IMR-90 (cell line): ENCODE results near the gene ANXA3. TPM values are rescaled to one million over a fixed set of nuclear protein-coding genes. Genes with fewer than 3 reads are reported as not detected.

Source experiments
- ATAC-seq: fragments of 200-7000 bp; cut with Tn5 transposase; 2 replicates; pipeline ENCODE4 v1.9.1; 2020; ENCODE audit warnings: low read depth, mild to moderate bottlenecking, moderate library complexity
- BruUV-seq: library from RNA; stranded (reverse); fragments of 400-500 nt; replicated peaks from 2 replicates; lab custom pipeline; 2021; lab: Mats Ljungman, UMichigan
- CTCF ChIA-PET: fragments of 300-600 bp; formaldehyde crosslinking; extraction: SDS; loops from one replicate; lab custom pipeline; 2021; ENCODE audit warnings: antibody characterized with exemption; lab: Yijun Ruan, JAX
- POLR2A ChIA-PET: fragments of 300-600 bp; sonication (Branson Sonifier 250); formaldehyde crosslinking; loops from one replicate; lab custom pipeline; 2022; ENCODE audit warnings: antibody characterized with exemption; ENCODE audit not compliant: unreplicated experiment; lab: Charles Lee
- DNase-seq: peaks from one replicate; pipeline ENCODE4 v3.0.0; 2013
- H2AFZ ChIP-seq: replicated peaks from 2 replicates; pipeline ENCODE3; 2013; ENCODE audit warnings: low read length, mild to moderate bottlenecking; ENCODE audit not compliant: poor library complexity
- H2AK5ac ChIP-seq: 2 replicates; pipeline ENCODE4 v1.6.1; 2013; ENCODE audit warnings: low read depth, low read length, inconsistent platforms
- H2AK9ac ChIP-seq: replicated peaks from 2 replicates; pipeline ENCODE3; 2013; ENCODE audit warnings: mild to moderate bottlenecking, low read depth, low read length, moderate library complexity; ENCODE audit not compliant: poor library complexity
- H2BK120ac ChIP-seq: 2 replicates; pipeline ENCODE4 v1.6.1; 2013; ENCODE audit warnings: low read depth, low read length, inconsistent platforms
- H2BK15ac ChIP-seq: 3 replicates; pipeline ENCODE4 v1.6.1; 2013; ENCODE audit warnings: low read depth, low read length, inconsistent platforms
- H2BK20ac ChIP-seq: 2 replicates; pipeline ENCODE4 v1.6.1; 2013; ENCODE audit warnings: low read depth, mild to moderate bottlenecking, inconsistent platforms, low read length, moderate library complexity
- H2BK5ac ChIP-seq: 2 replicates; pipeline ENCODE4 v1.6.1; 2013; ENCODE audit warnings: mild to moderate bottlenecking, low read depth, low read length, inconsistent platforms; ENCODE audit not compliant: poor library complexity, severe bottlenecking
- H3K14ac ChIP-seq: replicated peaks from 2 replicates; pipeline ENCODE4 v1.6.1; 2013; ENCODE audit warnings: low read depth, low read length, inconsistent platforms
- H3K18ac ChIP-seq: 2 replicates; pipeline ENCODE4 v1.6.1; 2013; ENCODE audit warnings: low read depth, low read length, control low read depth
- H3K23ac ChIP-seq: 2 replicates; pipeline ENCODE4 v1.6.1; 2013; ENCODE audit warnings: low read depth, low read length, inconsistent platforms
- H3K27ac ChIP-seq: 2 replicates; pipeline ENCODE4 v1.5.1; 2013; ENCODE audit warnings: mild to moderate bottlenecking, control low read depth, low read length; ENCODE audit not compliant: insufficient read depth
- H3K27me3 ChIP-seq: 2 replicates; pipeline ENCODE4 v1.6.1; 2013; ENCODE audit warnings: low read length; ENCODE audit not compliant: control insufficient read depth, insufficient read depth
- H3K36me3 ChIP-seq: 2 replicates; pipeline ENCODE4 v1.6.1; 2013; ENCODE audit warnings: low read length, mixed read lengths; ENCODE audit not compliant: control insufficient read depth, insufficient read depth
- H3K4ac ChIP-seq: 2 replicates; pipeline ENCODE4 v1.6.1; 2013; ENCODE audit warnings: low read depth, low read length, inconsistent platforms
- H3K4me1 ChIP-seq: 2 replicates; pipeline ENCODE4 v1.6.1; 2013; ENCODE audit warnings: low read length, mixed read lengths; ENCODE audit not compliant: control insufficient read depth, insufficient read depth
- H3K4me2 ChIP-seq: 2 replicates; pipeline ENCODE4 v1.6.1; 2013; ENCODE audit warnings: low read depth, mild to moderate bottlenecking, control low read depth, low read length, moderate library complexity
- H3K4me3 ChIP-seq: 2 replicates; pipeline ENCODE4 v1.5.1; 2013; ENCODE audit warnings: low read depth, mild to moderate bottlenecking, control low read depth, low read length, moderate library complexity; ENCODE audit not compliant: insufficient read depth
- H3K56ac ChIP-seq: 2 replicates; pipeline ENCODE4 v1.6.1; 2013; ENCODE audit warnings: low read length, inconsistent platforms; ENCODE audit not compliant: insufficient read depth; ENCODE audit errors: extremely low read depth
- H3K79me1 ChIP-seq, 2 experiments: 2 replicates each; pipeline ENCODE4 v1.6.1; 2013; ENCODE audit warnings: low read length in 2 of 2, inconsistent platforms in 1 of 2, low read depth in 1 of 2
- H3K9ac ChIP-seq: 2 replicates; pipeline ENCODE4 v1.6.1; 2013; ENCODE audit warnings: low read depth, low read length, control low read depth
- H3K9me1 ChIP-seq: 2 replicates; pipeline ENCODE4 v1.6.1; 2013; ENCODE audit warnings: low read length, inconsistent platforms; ENCODE audit not compliant: insufficient read depth
- H3K9me3 ChIP-seq: 2 replicates; pipeline ENCODE4 v1.6.1; 2013; ENCODE audit warnings: low read length; ENCODE audit not compliant: control insufficient read depth, insufficient read depth
- H4K20me1 ChIP-seq: 2 replicates; pipeline ENCODE4 v1.6.1; 2013; ENCODE audit warnings: low read length, inconsistent platforms; ENCODE audit not compliant: insufficient read depth
- H4K5ac ChIP-seq: 2 replicates; pipeline ENCODE4 v1.6.1; 2013; ENCODE audit warnings: mild to moderate bottlenecking, low read depth, low read length, control low read depth
- H4K8ac ChIP-seq, 2 experiments: 2 replicates each; pipeline ENCODE4 v1.6.1; 2013; ENCODE audit warnings: low read depth in 2 of 2, low read length in 2 of 2, control low read depth in 1 of 2, inconsistent platforms in 1 of 2
- H4K91ac ChIP-seq: 2 replicates; pipeline ENCODE4 v1.6.1; 2013; ENCODE audit warnings: low read depth, low read length, inconsistent platforms; ENCODE audit not compliant: insufficient read depth
- MAZ ChIP-seq: IDR thresholded peaks from 2 replicates; pipeline ENCODE4 v1.6.1; 2012; ENCODE audit warnings: low read depth, mild to moderate bottlenecking, low read length, improper control_type of control experiment, moderate library complexity, borderline replicate concordance
- RAD21 ChIP-seq: IDR thresholded peaks from 2 replicates; pipeline ENCODE4 v1.6.1; 2012; ENCODE audit warnings: low read length, improper control_type of control experiment
- RCOR1 ChIP-seq: IDR thresholded peaks from 2 replicates; pipeline ENCODE4 v1.6.1; 2012; ENCODE audit warnings: mild to moderate bottlenecking, low read length, improper control_type of control experiment; ENCODE audit not compliant: insufficient replicate concordance
- SMC3 ChIP-seq: fragments of 150-350 bp; IDR thresholded peaks from 2 replicates; pipeline ENCODE4 v1.6.1; 2016; ENCODE audit warnings: low read depth, mild to moderate bottlenecking, antibody characterized with exemption, low read length, moderate library complexity
- WGBS, 2 experiments: methylation state at CpG; one replicate each; pipeline versions ENCODE4 v1.1.5 to v1.1.7; 2013; ENCODE audit warnings: missing lambda C conversion rate in 2 of 2; ENCODE audit not compliant: insufficient read length in 1 of 2; ENCODE audit errors: extremely low coverage in 2 of 2; 5-methylcytosine and 5-hydroxymethylcytosine counted together
- dilution Hi-C: fragments of 300-500 bp; cut with HindIII; formaldehyde crosslinking; loops from one replicate; pipeline ENCODE4 v1.14.3; 2018; ENCODE audit warnings: low sequenced_read_pairs; ENCODE audit not compliant: unreplicated experiment
- in situ Hi-C: fragments of 300-500 bp; cut with MboI; formaldehyde crosslinking; loops from 3 replicates; pipeline ENCODE4 v1.14.3; 2019; ENCODE audit warnings: low sequenced_read_pairs, inconsistent platforms, mixed read lengths
- intact Hi-C: fragments of 100-400 bp; cut with micrococcal nuclease; formaldehyde crosslinking; loops from 2 replicates; pipeline ENCODE4 v1.10.0; 2022
- polyA plus RNA-seq, 3 experiments: library from polyadenylated mRNA; depleted of rRNA; stranded (reverse); fragments of >200 nt; gene quantifications; 2 replicates each; pipeline ENCODE4 v1.2.3, GENCODE V29; 2012; ENCODE audit warnings: low replicate concordance in 1 of 3
- total RNA-seq: library from RNA; depleted of rRNA; stranded (reverse); fragments of >200 nt; gene quantifications from 2 replicates; pipeline ENCODE4 v1.2.3, GENCODE V29; 2012
- TF ChIP-seq, protein P1 (sequence below): fragments of 150-350 bp; IDR thresholded peaks from 2 replicates; pipeline ENCODE4 v1.6.1; 2016; ENCODE audit warnings: low read depth, mild to moderate bottlenecking, low read length, moderate library complexity, borderline replicate concordance

The ANXA3 gene
- total and polyA plus RNA-seq, 2 of the 4 experiments (the other 2 are of a cell fraction): 4.2 to 5.0 TPM

DNA sequence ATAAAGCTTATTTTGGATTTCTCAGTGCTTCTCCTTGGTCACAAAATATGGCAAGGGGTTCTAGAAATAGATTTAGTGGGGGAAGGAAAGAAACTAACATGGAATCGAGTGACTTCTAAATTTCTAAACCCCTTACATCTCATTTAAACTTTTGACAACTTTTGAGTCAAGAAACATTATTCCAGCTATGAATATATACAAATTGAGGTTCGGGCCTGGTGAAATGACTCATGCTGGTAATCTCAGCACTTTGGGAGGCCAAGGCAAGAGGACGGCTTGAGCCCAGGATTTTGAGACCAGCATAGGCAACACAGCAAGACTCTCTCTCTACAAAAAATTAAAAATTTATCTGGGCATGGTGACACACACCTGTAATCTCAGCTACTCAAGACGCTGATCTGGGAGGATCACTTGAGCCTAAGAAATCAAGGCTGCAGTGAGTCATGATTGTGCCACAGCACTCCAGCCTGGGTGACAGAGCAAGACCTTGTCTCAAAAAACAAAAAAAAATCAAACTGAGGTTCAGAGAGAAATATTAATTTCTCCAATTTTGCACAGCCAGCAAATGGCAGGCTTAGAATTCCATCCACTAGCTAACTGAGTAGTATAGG is 99.8 kb downstream of the ANXA3 start:
- H3K79me1 ChIP-seq: peaks cover 0 to 8% of the 10 kb centered on the region in 2 experiments; a peak in 1 of 4 replicates
- ATAC-seq (no peak), DNase-seq (no peak)
- no TSS peak for BruUV-seq
- H2BK120ac ChIP-seq: peak overlapping the region; percentile 93
- no peak overlapping the region for H4K91ac ChIP-seq
- no peaks in the 10 kb centered on the region for H3K27me3 ChIP-seq
- no peaks in the 10 kb centered on the region for H3K9me3 ChIP-seq
- CTCF ChIA-PET: interaction anchor here (1.2 kb wide), 1 partner anchor 10 kb away, joined by 8 read pairs; no protein-coding TSS in a partner anchor
- peak overlapping the region; percentile 56 for H3K4ac ChIP-seq
- H3K23ac ChIP-seq: no peak overlapping the region
- in situ Hi-C loops: loop anchor here (10.0 kb wide), 1 partner anchor 123 kb away; the partner anchor contains the start of gene BMP2K
- H3K4me3 ChIP-seq: no peak overlapping the region
- H3K4me2 ChIP-seq: no peak overlapping the region
- no peak overlapping the region for H4K5ac ChIP-seq
- H3K56ac ChIP-seq: no peak overlapping the region
- H2BK20ac ChIP-seq: peak overlapping the region; percentile 72; the same call in 1 of the 2 replicates
- H3K14ac ChIP-seq: no peak overlapping the region; the same call in 1 of the 2 replicates
- H4K8ac ChIP-seq: peak overlapping the region in 1 of 2 experiments; percentile 35; a peak in 2 of 4 replicates
- no peak overlapping the region for H3K27ac ChIP-seq
- H3K9ac ChIP-seq: no peak overlapping the region
- H3K18ac ChIP-seq: peak overlapping the region; percentile 42; the same call in 1 of the 2 replicates
- 82% methylated on average over 2 of the region's 4 CpGs; no CpG with 5 or more reads in 1 of the 2 experiments for WGBS, 2 experiments
- POLR2A ChIA-PET: no interaction called here
- no peaks in the 10 kb centered on the region for H4K20me1 ChIP-seq
- peak overlapping the region; percentile 65; the same call in 2 of the 3 replicates for H2BK15ac ChIP-seq
- dilution Hi-C loops: no loop called here
- H2BK5ac ChIP-seq: no peak overlapping the region
- H2AK5ac ChIP-seq: peak overlapping the region; percentile 6; the same call in 1 of the 2 replicates
- peaks cover 20% of the 10 kb centered on the region for H3K9me1 ChIP-seq
- H3K4me1 ChIP-seq: peaks cover 14% of the 10 kb centered on the region
- intact Hi-C loops: no loop called here
- TF ChIP-seq MAZ: no peak
- no peak for TF ChIP-seq SMC3
- no peak for TF ChIP-seq RAD21
- TF ChIP-seq, protein P1, sequence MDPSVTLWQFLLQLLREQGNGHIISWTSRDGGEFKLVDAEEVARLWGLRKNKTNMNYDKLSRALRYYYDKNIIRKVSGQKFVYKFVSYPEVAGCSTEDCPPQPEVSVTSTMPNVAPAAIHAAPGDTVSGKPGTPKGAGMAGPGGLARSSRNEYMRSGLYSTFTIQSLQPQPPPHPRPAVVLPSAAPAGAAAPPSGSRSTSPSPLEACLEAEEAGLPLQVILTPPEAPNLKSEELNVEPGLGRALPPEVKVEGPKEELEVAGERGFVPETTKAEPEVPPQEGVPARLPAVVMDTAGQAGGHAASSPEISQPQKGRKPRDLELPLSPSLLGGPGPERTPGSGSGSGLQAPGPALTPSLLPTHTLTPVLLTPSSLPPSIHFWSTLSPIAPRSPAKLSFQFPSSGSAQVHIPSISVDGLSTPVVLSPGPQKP: no peak
- TF ChIP-seq RCOR1: no peak
- H2AK9ac ChIP-seq: no peak overlapping the region
- no peak overlapping the region for H2AFZ ChIP-seq
- no peaks in the 10 kb centered on the region for H3K36me3 ChIP-seq
